ENCODE measurements around the gene ZNF619.

The ZNF619 gene

DNA sequence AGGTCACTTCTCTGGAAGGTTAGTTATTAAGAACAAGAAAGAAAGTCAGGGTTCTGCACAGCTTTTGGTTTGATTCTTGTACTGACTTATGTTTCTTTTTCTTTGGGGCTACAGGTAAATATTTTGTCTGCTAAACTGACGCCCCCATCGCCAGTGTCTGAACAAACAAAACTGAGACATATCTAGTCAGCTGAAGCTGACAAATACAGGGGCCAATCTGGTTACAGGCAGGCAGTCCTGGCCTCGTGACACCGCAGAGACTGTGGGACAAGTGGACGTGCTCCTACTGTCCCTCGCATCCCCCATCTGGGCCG is 24.4 kb upstream of the ZNF619 start:
- peak in 1 of 2 donors; percentile 35 for DNase-seq
- no CpG with 5 or more reads among the region's 7 CpGs for WGBS (ENCODE audit: extremely low coverage, insufficient coverage, insufficient read length)
- Histone ChIP-seq H3K79me1 (ENCODE audit: low read length) (peaks cover 10% of the 10 kb centered on the region), H3K9ac (ENCODE audit: low read length) (peak overlapping the region; percentile 89), H4K12ac (ENCODE audit: low read depth, low read length) (peak overlapping the region; percentile 20), H2BK5ac (ENCODE audit: low read depth, low read length, poor library complexity) (no peak overlapping the region), H3K4ac (ENCODE audit: low read depth, low read length) (peak overlapping the region; percentile 51), H3K79me2 (ENCODE audit: control insufficient read depth, insufficient read depth, low read length, poor library complexity) (peaks cover 7% of the 10 kb centered on the region), H3K14ac (ENCODE audit: low read length) (peak overlapping the region; percentile 75), H2BK12ac (ENCODE audit: low read length) (no peak overlapping the region), H2AFZ (ENCODE audit: insufficient read depth, low read length, poor library complexity) (peak overlapping the region; percentile 82), H3K36me3 (ENCODE audit: control insufficient read depth in 1 of 2, insufficient read depth in 2 of 2, low read length in 2 of 2) (no peaks in the 10 kb centered on the region), H3K23ac (ENCODE audit: low read length) (no peak overlapping the region), H3K4me2 (ENCODE audit: low read length) (peak overlapping the region; percentile 77), H3K27me3 (ENCODE audit: insufficient read depth, low read length) (no peaks in the 10 kb centered on the region), H2BK120ac (ENCODE audit: insufficient read depth, low read length, poor library complexity) (peak overlapping the region; percentile 19), H3K18ac (ENCODE audit: low read length) (peak overlapping the region; percentile 66), H4K8ac (ENCODE audit: low read depth, low read length) (peak overlapping the region; percentile 92), H3K9me3 (ENCODE audit: insufficient read depth, low read depth, low read length) (no peaks in the 10 kb centered on the region), H3K27ac (ENCODE audit: low read depth, low read length) (peak overlapping the region; percentile 24), H3K4me3 (ENCODE audit: low read depth, low read length) (peak overlapping the region; percentile 89), H2AK5ac (ENCODE audit: low read length) (no peak overlapping the region), H3K4me1 (ENCODE audit: control insufficient read depth in 1 of 2, insufficient read depth in 2 of 2, low read length in 2 of 2) (peaks cover 2% of the 10 kb centered on the region in 2 experiments), H4K91ac (ENCODE audit: low read depth, low read length) (peak overlapping the region; percentile 81)

DNA sequence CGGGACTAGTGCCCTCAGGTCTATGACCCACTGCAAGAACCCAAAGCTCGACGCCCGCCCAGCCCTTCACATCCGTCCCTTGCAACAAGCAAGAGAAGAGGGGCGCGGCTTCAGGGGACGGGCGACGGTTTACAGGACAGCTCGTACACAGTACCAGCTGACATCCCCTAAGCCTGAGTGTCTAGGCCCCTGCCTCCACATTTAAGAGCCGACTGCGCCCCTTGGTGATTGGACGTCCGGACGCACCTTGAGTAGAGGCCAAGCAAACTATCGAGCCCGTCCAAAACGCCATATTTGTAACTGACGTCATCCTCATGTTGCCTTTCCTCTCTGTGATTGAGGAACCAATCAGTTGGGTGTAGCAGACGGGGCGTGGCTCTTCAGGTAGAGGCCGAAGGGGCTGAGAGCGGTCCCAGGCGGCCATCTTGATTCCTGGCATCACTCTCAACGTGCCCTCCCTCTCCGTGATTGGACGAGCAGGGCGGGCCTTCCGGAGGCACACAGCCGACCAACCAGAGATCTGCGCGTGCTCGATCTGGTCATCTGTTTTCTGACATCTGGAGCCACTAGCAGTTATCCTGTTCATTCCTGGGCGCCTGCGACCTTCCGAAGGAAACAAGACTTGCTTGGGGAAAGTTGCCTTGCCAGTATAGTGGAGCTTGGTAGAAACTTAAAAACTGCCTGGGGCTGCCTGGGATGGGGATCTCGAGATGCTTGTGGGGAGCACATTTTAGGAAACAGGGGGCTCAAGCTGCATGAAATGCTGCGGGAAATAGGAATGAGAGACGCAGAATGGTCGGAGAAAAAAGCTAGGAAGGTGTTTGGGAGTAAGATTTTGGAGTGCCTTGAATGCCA is 23.8 kb upstream of the ZNF619 start:
- H2BK5ac ChIP-seq (ENCODE audit: low read depth, low read length, poor library complexity), result peak overlapping the region; percentile 59
- no peak overlapping the region for H3K23ac ChIP-seq (ENCODE audit: low read length)
- no peaks in the 10 kb centered on the region for H3K36me3 ChIP-seq (ENCODE audit: control insufficient read depth in 1 of 2, insufficient read depth in 2 of 2, low read length in 2 of 2)
- peak overlapping the region; percentile 19 for H2BK120ac ChIP-seq (ENCODE audit: insufficient read depth, low read length, poor library complexity)
- H3K9me3 ChIP-seq (ENCODE audit: insufficient read depth, low read depth, low read length), result no peaks in the 10 kb centered on the region
- H2AK5ac ChIP-seq (ENCODE audit: low read length), result no peak overlapping the region
- H3K4me3 ChIP-seq (ENCODE audit: low read depth, low read length), result peak overlapping the region; percentile 89
- peaks cover 11% of the 10 kb centered on the region for H3K79me2 ChIP-seq (ENCODE audit: control insufficient read depth, insufficient read depth, low read length, poor library complexity)
- peak overlapping the region; percentile 81 for H4K91ac ChIP-seq (ENCODE audit: low read depth, low read length)
- H4K12ac ChIP-seq (ENCODE audit: low read depth, low read length), result peak overlapping the region; percentile 20
- peak overlapping the region; percentile 66 for H3K18ac ChIP-seq (ENCODE audit: low read length)
- H3K4me1 ChIP-seq (ENCODE audit: control insufficient read depth in 1 of 2, insufficient read depth in 2 of 2, low read length in 2 of 2), result peaks cover 2% of the 10 kb centered on the region in 2 experiments
- H2AFZ ChIP-seq (ENCODE audit: insufficient read depth, low read length, poor library complexity), result peak overlapping the region; percentile 82
- H3K14ac ChIP-seq (ENCODE audit: low read length), result peak overlapping the region; percentile 75
- H4K8ac ChIP-seq (ENCODE audit: low read depth, low read length), result peak overlapping the region; percentile 92
- peak overlapping the region; percentile 77 for H3K4me2 ChIP-seq (ENCODE audit: low read length)
- DNase-seq, result peak; percentile 99 to 100
- WGBS (ENCODE audit: extremely low coverage, insufficient coverage, insufficient read length), result no CpG with 5 or more reads among the region's 41 CpGs
- peaks cover 10% of the 10 kb centered on the region for H3K79me1 ChIP-seq (ENCODE audit: low read length)
- peak overlapping the region; percentile 89 for H3K9ac ChIP-seq (ENCODE audit: low read length)
- peak overlapping the region; percentile 51 for H3K4ac ChIP-seq (ENCODE audit: low read depth, low read length)
- no peaks in the 10 kb centered on the region for H3K27me3 ChIP-seq (ENCODE audit: insufficient read depth, low read length)
- H2BK12ac ChIP-seq (ENCODE audit: low read length), result no peak overlapping the region
- H3K27ac ChIP-seq (ENCODE audit: low read depth, low read length), result peak overlapping the region; percentile 35

DNA sequence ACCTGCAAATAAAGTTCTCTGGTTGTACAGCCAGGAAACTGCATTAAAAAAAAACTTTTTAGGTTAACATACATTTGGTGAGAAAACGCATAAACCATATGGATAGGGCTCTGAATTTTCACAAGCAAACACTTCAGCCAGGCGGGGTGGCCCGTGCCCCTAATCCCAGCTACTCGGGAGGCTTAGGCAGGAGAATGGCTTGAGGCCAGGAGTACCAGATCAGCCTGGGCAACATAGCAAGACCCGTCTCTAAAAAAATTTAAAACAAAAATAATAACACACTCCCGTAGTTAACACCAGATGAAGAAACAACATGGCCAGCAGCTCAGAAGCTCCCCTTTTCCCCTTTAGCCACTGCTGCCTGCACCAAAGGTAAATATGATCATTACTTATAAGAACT is 23.0 kb upstream of the ZNF619 start:
- Histone ChIP-seq H3K27me3 (ENCODE audit: insufficient read depth, low read length) (no peaks in the 10 kb centered on the region), H3K14ac (ENCODE audit: low read length) (no peak overlapping the region), H2BK5ac (ENCODE audit: low read depth, low read length, poor library complexity) (no peak overlapping the region), H2BK12ac (ENCODE audit: low read length) (no peak overlapping the region), H3K9ac (ENCODE audit: low read length) (no peak overlapping the region), H2AFZ (ENCODE audit: insufficient read depth, low read length, poor library complexity) (no peak overlapping the region), H3K9me3 (ENCODE audit: insufficient read depth, low read depth, low read length) (no peaks in the 10 kb centered on the region), H2AK5ac (ENCODE audit: low read length) (no peak overlapping the region), H2BK120ac (ENCODE audit: insufficient read depth, low read length, poor library complexity) (no peak overlapping the region), H3K18ac (ENCODE audit: low read length) (no peak overlapping the region), H3K27ac (ENCODE audit: low read depth, low read length) (no peak overlapping the region), H4K8ac (ENCODE audit: low read depth, low read length) (no peak overlapping the region), H3K4me2 (ENCODE audit: low read length) (peak overlapping the region; percentile 69), H3K36me3 (ENCODE audit: control insufficient read depth in 1 of 2, insufficient read depth in 2 of 2, low read length in 2 of 2) (peaks cover 5% of the 10 kb centered on the region in 2 experiments), H3K79me2 (ENCODE audit: control insufficient read depth, insufficient read depth, low read length, poor library complexity) (peaks cover 11% of the 10 kb centered on the region), H4K91ac (ENCODE audit: low read depth, low read length) (no peak overlapping the region), H3K4me3 (ENCODE audit: low read depth, low read length) (no peak overlapping the region), H3K79me1 (ENCODE audit: low read length) (peaks cover 10% of the 10 kb centered on the region), H4K12ac (ENCODE audit: low read depth, low read length) (no peak overlapping the region), H3K4me1 (ENCODE audit: control insufficient read depth in 1 of 2, insufficient read depth in 2 of 2, low read length in 2 of 2) (peaks cover 2% of the 10 kb centered on the region in 2 experiments), H3K23ac (ENCODE audit: low read length) (no peak overlapping the region), H3K4ac (ENCODE audit: low read depth, low read length) (no peak overlapping the region)
- DNase-seq, result no peak
- WGBS (ENCODE audit: extremely low coverage, insufficient coverage, insufficient read length), result no CpG with 5 or more reads among the region's 6 CpGs

DNA sequence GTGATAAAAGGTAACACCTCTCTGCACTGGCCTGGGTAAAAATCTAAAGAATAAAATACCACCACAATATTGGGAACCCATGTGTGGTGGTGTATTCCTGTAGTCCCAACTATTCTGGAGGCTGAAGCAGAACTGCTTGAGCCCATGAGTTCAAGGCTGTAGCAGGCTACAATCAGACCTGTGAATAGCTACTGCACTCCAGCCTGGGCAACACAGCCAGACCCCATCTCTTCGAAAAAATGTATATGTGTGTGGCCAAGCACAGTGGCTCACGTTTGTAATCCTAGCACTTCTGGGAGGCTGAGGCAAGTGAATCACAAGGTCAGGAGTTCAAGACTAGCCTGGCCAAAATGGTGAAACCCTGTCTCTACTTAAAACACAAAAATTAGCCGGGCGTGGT is 21.6 kb upstream of the ZNF619 start:
- Histone ChIP-seq H3K4me2 (ENCODE audit: low read length) (no peak overlapping the region), H3K4me1 (ENCODE audit: control insufficient read depth in 1 of 2, insufficient read depth in 2 of 2, low read length in 2 of 2) (peaks cover 2% of the 10 kb centered on the region in 2 experiments), H3K14ac (ENCODE audit: low read length) (no peak overlapping the region), H2BK5ac (ENCODE audit: low read depth, low read length, poor library complexity) (no peak overlapping the region), H3K9me3 (ENCODE audit: insufficient read depth, low read depth, low read length) (no peaks in the 10 kb centered on the region), H3K79me1 (ENCODE audit: low read length) (peaks cover 10% of the 10 kb centered on the region), H3K9ac (ENCODE audit: low read length) (no peak overlapping the region), H3K18ac (ENCODE audit: low read length) (no peak overlapping the region), H2AFZ (ENCODE audit: insufficient read depth, low read length, poor library complexity) (no peak overlapping the region), H3K4me3 (ENCODE audit: low read depth, low read length) (no peak overlapping the region), H3K79me2 (ENCODE audit: control insufficient read depth, insufficient read depth, low read length, poor library complexity) (peaks cover 11% of the 10 kb centered on the region), H4K12ac (ENCODE audit: low read depth, low read length) (no peak overlapping the region), H4K91ac (ENCODE audit: low read depth, low read length) (no peak overlapping the region), H3K27ac (ENCODE audit: low read depth, low read length) (no peak overlapping the region), H2AK5ac (ENCODE audit: low read length) (no peak overlapping the region), H3K4ac (ENCODE audit: low read depth, low read length) (no peak overlapping the region), H2BK120ac (ENCODE audit: insufficient read depth, low read length, poor library complexity) (no peak overlapping the region), H3K23ac (ENCODE audit: low read length) (no peak overlapping the region), H3K36me3 (ENCODE audit: control insufficient read depth in 1 of 2, insufficient read depth in 2 of 2, low read length in 2 of 2) (peaks cover 9 to 13% of the 10 kb centered on the region in 2 experiments), H4K8ac (ENCODE audit: low read depth, low read length) (no peak overlapping the region), H3K27me3 (ENCODE audit: insufficient read depth, low read length) (no peaks in the 10 kb centered on the region), H2BK12ac (ENCODE audit: low read length) (no peak overlapping the region)
- no CpG with 5 or more reads among the region's 4 CpGs for WGBS (ENCODE audit: extremely low coverage, insufficient coverage, insufficient read length)
- DNase-seq, result no peak
